GM18526 (cell line): ENCODE data around the gene SMTN.

Experiments
- POLR2A ChIP-seq: IDR thresholded peaks from 3 replicates; pipeline ENCODE4 v1.6.1; 2011; ENCODE audit not compliant: insufficient read length; ENCODE audit errors: extremely low read depth

SMTN gene

DNA sequence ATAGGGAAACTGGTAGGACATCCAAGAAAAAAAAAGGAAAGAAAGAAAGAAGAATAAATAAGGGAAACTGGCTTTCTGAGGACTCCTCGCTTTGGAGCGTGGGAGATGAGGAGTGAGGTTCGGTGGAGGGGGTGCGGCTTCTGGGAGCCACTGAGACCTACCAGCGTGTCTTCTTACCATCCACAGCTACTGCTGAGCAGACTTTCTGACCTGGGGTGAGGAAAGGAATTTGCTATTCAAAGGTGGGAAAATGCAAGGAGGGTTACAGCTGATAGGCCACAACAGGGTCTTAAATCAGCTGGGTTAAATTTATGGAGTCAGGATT, 26.7 kb downstream of the SMTN start:
- no peak for TF ChIP-seq POLR2A

GRCh38 chr22:31118046-31118820, 37.1 kb downstream of the SMTN start:
- TF ChIP-seq POLR2A, result no peak

DNA sequence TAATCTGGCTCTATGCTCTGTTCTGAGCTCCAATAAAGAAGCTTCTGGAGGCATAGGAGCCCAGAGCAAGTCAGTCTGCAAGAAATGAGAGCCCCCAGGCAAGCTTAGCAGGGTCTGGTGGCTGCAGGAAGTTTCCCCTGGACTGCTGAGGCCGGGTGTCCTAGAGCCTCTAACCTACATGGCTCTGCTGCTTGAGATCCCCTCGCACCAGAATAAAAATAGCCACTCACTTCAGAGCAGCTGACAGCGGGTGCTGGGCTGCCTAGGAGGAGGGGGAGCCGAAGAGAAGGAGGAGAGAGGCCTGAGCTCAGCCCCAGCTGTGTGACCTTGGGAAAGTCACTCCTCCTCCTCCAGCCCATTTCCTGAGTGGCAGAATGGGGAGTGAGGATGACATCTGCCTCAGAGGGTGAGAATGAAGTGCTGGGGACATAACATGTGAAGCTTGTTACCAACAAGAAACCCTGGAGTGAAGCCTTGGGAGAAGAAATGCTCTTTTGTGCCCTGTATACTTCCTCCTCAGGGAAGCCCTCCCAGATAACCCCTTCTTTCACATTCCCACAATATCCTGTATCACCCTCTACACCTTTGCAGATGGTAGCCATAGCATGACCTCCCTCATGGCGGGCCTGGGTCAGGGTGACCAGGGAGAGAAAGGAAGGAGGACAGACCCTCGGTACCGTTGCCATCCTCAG, 38.1 kb downstream of the SMTN start:
- TF ChIP-seq POLR2A, result no peak

- TF ChIP-seq POLR2A, result no peak
Observed at GRCh38 chr22:31120230-31120629, 39.1 kb downstream of the SMTN start.

GRCh38 chr22:31120642-31121041, 39.5 kb downstream of the SMTN start:
- no peak for TF ChIP-seq POLR2A

- TF ChIP-seq POLR2A, result no peak
Observed at GRCh38 chr22:31121403-31121802, 40.3 kb downstream of the SMTN start.

DNA sequence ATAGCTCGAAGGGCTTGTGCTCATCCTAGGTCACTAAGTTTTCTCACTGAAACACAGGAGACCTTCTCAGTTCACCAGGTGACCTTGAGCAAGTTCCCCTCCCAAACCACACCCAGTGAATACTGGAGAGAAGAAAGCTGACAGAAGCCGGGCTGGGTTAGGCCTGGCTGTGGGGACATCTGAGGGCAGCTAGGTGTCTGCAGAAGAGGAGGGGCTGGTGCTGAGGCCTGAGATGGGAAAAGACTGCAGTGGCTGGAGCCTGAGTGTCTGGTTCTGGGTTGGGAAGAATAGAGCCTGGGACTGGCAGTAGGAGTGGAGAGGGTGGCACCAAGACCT, 41.0 kb downstream of the SMTN start:
- no peak for TF ChIP-seq POLR2A

DNA sequence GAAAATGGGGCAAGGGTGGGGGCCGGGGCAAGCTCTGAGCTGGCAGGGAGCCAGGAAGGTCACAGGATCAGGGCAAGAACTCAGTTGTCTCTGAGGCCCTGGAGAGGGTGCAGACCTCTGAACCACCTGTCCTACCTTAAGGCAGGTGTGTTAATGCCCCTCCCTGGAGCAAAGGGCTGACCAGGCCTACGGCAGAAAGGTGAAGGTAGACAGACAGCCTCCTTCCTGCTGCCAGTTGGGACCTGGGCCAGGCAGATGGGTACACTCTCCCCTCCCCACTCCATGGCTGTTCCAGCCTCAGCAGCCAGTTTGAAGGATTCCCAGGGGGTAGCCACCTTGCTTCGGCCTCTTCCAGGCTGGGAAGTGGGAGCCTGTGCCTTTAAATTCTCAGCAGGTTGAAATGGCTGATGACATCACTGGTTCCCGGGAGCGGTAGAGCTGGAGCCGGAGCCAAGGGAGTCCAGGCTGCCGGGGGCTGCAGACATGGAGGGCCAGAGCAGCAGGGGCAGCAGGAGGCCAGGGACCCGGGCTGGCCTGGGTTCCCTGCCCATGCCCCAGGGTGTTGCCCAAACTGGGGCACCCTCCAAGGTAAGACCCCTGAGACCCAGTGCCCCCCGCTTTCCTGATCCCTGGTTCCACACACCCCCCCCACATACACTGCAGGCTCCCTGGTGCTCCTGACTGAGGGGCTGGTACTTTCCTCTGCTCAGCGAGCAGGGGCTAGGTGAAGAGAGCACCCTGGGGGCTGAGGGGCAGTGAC, 41.6 kb downstream of the SMTN start, which contains the start of gene INPP5J:
INPP5J (plus strand) TSS at position 435 of the 760 bp plus-strand sequence; CDS start at position 484, 49 bp downstream.
- no peak for TF ChIP-seq POLR2A

DNA sequence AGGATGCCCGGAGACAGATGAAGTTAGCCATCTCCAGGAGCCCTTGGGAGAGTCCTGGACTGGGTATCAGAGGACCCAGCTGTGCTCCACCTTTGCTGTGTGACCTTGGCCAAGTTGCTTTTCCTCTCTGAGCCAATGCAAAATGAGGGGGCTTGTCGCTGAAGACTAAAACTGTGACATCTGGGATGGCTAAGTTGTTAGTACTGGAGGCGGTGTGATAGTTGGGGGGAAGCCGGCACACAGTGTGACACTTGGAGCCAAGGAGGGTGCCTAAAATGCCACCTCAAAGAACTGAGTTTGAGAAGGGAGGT, 42.1 kb downstream of the SMTN start:
- no peak for TF ChIP-seq POLR2A

DNA sequence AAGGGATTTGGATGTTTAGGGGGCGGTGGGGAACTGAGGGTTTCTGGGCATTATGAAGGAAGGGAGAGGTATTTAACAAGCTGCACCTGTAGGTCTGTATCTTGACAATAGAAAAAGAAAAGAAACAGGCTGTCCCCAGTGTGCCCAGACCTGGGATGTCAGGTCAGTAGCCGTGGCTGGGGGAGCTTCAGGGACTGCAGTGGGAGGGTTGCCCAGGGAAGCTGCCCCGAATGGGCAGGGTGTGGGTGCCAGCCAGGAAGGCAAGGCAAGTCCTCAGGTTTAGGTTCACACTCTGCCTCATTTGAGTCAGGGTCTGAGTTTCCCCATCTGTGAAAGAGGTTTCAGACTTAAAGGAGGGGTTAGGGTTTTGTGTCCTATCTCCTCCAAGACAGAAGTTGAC, 43.2 kb downstream of the SMTN start:
- TF ChIP-seq POLR2A, result no peak

DNA sequence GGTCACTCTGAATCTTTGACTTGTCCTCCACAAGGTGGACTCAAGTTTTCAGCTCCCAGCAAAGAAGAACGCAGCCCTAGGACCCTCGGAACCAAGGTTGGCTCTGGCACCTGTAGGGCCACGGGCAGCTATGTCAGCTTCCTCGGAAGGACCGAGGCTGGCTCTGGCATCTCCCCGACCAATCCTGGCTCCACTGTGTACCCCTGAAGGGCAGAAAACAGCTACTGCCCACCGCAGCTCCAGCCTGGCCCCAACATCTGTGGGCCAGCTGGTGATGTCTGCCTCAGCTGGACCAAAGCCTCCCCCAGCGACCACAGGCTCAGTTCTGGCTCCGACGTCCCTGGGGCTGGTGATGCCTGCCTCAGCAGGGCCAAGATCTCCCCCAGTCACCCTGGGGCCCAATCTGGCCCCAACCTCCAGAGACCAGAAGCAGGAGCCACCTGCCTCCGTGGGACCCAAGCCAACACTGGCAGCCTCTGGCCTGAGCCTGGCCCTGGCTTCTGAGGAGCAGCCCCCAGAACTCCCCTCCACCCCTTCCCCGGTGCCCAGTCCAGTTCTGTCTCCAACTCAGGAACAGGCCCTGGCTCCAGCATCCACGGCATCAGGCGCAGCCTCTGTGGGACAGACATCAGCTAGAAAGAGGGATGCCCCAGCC, 43.8 kb downstream of the SMTN start:
- TF ChIP-seq POLR2A, result no peak

DNA sequence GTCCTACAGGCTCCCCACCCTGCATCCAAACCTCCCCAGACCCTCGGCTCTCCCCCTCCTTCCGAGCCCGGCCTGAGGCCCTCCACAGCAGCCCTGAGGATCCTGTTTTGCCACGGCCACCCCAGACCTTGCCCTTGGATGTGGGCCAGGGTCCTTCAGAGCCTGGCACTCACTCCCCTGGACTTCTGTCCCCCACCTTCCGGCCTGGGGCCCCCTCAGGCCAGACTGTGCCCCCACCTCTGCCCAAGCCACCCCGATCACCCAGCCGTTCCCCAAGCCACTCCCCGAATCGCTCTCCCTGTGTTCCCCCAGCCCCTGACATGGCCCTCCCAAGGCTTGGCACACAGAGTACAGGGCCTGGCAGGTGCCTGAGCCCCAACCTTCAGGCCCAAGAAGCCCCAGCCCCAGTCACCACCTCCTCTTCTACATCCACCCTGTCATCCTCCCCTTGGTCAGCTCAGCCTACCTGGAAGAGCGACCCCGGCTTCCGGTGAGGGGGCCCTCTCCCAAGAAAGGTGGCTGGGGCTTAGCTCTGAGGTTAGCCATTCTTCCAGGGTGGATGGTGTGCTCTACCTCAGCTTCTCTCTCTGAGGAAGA, 44.5 kb downstream of the SMTN start:
- no peak for TF ChIP-seq POLR2A

DNA sequence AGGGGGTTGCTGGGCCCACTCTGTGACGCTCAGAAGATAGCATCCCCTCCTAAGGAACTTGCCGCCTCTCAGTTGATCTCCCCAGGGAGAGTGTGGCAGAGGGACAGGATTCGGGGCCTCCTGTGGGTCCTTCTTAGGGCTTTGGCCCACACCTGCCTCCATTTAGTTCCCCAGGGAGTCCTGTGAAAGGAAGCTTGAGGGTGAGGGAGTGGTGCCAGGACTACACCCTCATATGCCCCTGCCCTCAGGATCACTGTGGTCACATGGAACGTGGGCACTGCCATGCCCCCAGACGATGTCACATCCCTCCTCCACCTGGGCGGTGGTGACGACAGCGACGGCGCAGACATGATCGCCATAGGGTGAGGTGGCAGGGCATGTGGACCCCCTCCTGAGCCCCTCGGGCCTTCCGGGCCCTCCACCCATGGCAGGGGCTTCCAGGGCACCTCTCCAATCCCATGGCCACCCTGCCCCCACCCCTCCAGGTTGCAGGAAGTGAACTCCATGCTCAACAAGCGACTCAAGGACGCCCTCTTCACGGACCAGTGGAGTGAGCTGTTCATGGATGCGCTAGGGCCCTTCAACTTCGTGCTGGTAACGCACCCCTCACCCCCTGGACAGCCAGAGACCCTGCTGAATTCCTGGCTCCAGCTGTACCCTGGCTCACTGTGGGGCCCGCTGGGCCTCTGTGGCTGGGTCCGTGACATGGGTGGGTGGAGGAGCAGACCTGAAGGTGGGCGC, 45.2 kb downstream of the SMTN start:
- no peak for TF ChIP-seq POLR2A

DNA sequence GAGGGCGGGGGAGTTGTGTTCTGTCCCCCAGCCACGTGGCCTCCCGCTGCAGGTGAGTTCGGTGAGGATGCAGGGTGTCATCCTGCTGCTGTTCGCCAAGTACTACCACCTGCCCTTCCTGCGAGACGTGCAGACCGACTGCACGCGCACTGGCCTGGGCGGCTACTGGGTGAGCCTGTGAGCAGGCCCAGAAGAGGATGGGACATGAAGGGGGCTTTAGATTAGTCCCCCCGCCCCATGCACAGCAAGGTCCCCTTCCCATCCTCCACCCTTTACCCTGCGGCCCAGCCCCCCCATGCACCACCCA, 45.7 kb downstream of the SMTN start:
- TF ChIP-seq POLR2A, result no peak

- no peak for TF ChIP-seq POLR2A
Observed at GRCh38 chr22:31127181-31127772, 46.2 kb downstream of the SMTN start.

DNA sequence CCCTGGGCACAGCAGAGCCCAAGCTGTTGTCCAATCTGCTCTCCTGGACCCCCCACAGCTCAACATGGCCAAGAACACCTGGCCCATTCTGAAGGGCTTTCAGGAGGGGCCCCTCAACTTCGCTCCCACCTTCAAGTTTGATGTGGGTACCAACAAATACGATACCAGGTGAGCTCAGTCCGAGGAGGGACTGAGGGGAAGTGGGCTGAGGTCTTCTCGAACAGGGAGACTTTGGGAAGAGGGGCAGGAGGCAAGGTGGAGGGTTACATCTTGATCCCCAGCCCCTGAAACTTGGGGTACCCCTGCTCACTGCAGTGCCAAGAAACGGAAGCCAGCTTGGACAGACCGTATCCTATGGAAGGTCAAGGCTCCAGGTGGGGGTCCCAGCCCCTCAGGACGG, 47.0 kb downstream of the SMTN start:
- no peak for TF ChIP-seq POLR2A
